BE2C (cell line): ENCODE results near the gene SIRT7.

Experiments used
- DNase-seq: peaks from one replicate; pipeline ENCODE4 v3.0.0-alpha.2; 2020
- H3K27me3 ChIP-seq: fragments of 250-450 bp; sonication (Bioruptor Pico); 2 replicates; pipeline ENCODE4 v1.5.1; 2020; ENCODE audit warnings: mild to moderate bottlenecking
- H3K36me3 ChIP-seq: fragments of 250-450 bp; sonication (Bioruptor Pico); 2 replicates; pipeline ENCODE4 v1.5.1; 2020; ENCODE audit warnings: mild to moderate bottlenecking
- H3K4me1 ChIP-seq: fragments of 250-450 bp; sonication (Bioruptor Pico); 2 replicates; pipeline ENCODE4 v1.5.1; 2020
- H3K4me3 ChIP-seq: 2 replicates; pipeline ENCODE4 v1.5.1; 2011; ENCODE audit warnings: low read depth, low read length
- H3K9me3 ChIP-seq: fragments of 250-450 bp; sonication (Bioruptor Pico); 2 replicates; pipeline ENCODE4 v1.5.1; 2020
- CTCF ChIP-seq: IDR thresholded peaks from 2 replicates; pipeline ENCODE4 v1.5.1; 2012; ENCODE audit warnings: mild to moderate bottlenecking, low read depth, low read length

SIRT7 gene

GRCh38 chr17:81944858-81945257 is 26.9 kb upstream of the SIRT7 start:
- H3K27me3 ChIP-seq = no peaks in the 10 kb centered on the region
- H3K4me1 ChIP-seq = no peaks in the 10 kb centered on the region
- no peaks in the 10 kb centered on the region for H3K9me3 ChIP-seq
- DNase-seq = no peak
- no peak for TF ChIP-seq CTCF
- no peaks in the 10 kb centered on the region for H3K36me3 ChIP-seq
- no peak overlapping the region for H3K4me3 ChIP-seq

- TF ChIP-seq CTCF = no peak
- no peaks in the 10 kb centered on the region for H3K9me3 ChIP-seq
- H3K4me1 ChIP-seq = no peaks in the 10 kb centered on the region
- no peaks in the 10 kb centered on the region for H3K27me3 ChIP-seq
- H3K4me3 ChIP-seq = no peak overlapping the region
- no peak for DNase-seq
- H3K36me3 ChIP-seq = no peaks in the 10 kb centered on the region
Observed at GRCh38 chr17:81942167-81942553, 24.2 kb upstream of the SIRT7 start.

- no peak for TF ChIP-seq CTCF
- peak; percentile 15 for DNase-seq
- H3K4me3 ChIP-seq = no peak overlapping the region
Observed at GRCh38 chr17:81941484-81942166, 23.6 kb upstream of the SIRT7 start.

GRCh38 chr17:81940538-81941483 is 22.8 kb upstream of the SIRT7 start:
- peak; percentile 8 for DNase-seq
- peaks cover under 1% of the 10 kb centered on the region; the same call in 1 of the 2 replicates for H3K36me3 ChIP-seq
- no peak overlapping the region for H3K4me3 ChIP-seq
- TF ChIP-seq CTCF = no peak
- H3K4me1 ChIP-seq = no peaks in the 10 kb centered on the region
- no peaks in the 10 kb centered on the region for H3K27me3 ChIP-seq
- no peaks in the 10 kb centered on the region for H3K9me3 ChIP-seq

More at GRCh38 chr17:81941484-81942166, 23.6 kb upstream of the SIRT7 start:
- Histone ChIP-seq H3K27me3 (no peaks in the 10 kb centered on the region), H3K36me3 (no peaks in the 10 kb centered on the region), H3K4me1 (no peaks in the 10 kb centered on the region), H3K9me3 (no peaks in the 10 kb centered on the region)

- peaks cover 7% of the 10 kb centered on the region; the same call in 1 of the 2 replicates for H3K36me3 ChIP-seq
- no peaks in the 10 kb centered on the region for H3K4me1 ChIP-seq
- H3K9me3 ChIP-seq = no peaks in the 10 kb centered on the region
- no peak for DNase-seq
- TF ChIP-seq CTCF = no peak
- H3K4me3 ChIP-seq = no peak overlapping the region
- no peaks in the 10 kb centered on the region for H3K27me3 ChIP-seq
Observed at GRCh38 chr17:81939881-81940385, 22.0 kb upstream of the SIRT7 start.
